ENCODE measurements around the gene KAZN.

KAZN gene

DNA sequence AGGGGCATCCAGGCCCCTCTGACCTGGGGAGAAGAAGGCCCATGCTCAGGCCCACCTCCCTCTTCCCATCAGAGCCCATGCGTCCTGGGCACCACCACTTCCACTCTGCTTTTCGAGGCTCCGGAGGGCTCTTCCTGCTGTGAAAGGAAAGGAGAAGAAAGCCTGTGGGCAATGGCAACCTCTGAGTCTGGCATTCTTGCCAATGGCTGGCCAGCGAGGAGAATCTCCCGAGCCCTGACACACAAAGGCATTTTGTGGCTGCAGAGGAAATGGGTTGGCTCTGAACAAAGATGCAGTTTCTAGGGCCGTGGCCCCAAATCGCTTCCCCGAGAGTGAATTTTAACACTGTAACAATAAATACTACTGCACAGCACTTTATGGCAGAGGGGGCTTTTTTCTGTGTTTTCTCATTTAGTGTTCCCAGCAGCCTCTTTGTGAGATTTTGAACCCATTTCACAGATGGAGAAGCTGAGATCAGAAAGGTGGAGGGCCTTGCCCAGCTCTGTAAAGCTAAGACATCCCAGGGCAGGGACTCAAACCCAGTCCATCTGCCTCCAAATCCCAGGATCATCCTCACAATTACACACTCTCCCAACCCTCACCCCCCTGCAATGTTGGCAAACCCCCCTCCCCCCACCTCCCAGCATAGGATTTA lies 519.3 kb downstream of the KAZN start:
- TF ChIP-seq, protein P1, sequence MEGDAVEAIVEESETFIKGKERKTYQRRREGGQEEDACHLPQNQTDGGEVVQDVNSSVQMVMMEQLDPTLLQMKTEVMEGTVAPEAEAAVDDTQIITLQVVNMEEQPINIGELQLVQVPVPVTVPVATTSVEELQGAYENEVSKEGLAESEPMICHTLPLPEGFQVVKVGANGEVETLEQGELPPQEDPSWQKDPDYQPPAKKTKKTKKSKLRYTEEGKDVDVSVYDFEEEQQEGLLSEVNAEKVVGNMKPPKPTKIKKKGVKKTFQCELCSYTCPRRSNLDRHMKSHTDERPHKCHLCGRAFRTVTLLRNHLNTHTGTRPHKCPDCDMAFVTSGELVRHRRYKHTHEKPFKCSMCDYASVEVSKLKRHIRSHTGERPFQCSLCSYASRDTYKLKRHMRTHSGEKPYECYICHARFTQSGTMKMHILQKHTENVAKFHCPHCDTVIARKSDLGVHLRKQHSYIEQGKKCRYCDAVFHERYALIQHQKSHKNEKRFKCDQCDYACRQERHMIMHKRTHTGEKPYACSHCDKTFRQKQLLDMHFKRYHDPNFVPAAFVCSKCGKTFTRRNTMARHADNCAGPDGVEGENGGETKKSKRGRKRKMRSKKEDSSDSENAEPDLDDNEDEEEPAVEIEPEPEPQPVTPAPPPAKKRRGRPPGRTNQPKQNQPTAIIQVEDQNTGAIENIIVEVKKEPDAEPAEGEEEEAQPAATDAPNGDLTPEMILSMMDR (IDR thresholded peaks at IDR 0.05; ENCODE audit: borderline replicate concordance, insufficient read depth, low read depth, low read length) = no peak

GRCh38 chr1:15118579-15118978 lies 520.1 kb downstream of the KAZN start:
- TF ChIP-seq, protein P1 (IDR thresholded peaks at IDR 0.05; ENCODE audit: borderline replicate concordance, insufficient read depth, low read depth, low read length) = no peak

More for the DNA sequence above, 519.3 kb downstream of the KAZN start:
- no peak overlapping the region for H3K4me3 ChIP-seq (ENCODE audit: low read depth, low read length)

DNA sequence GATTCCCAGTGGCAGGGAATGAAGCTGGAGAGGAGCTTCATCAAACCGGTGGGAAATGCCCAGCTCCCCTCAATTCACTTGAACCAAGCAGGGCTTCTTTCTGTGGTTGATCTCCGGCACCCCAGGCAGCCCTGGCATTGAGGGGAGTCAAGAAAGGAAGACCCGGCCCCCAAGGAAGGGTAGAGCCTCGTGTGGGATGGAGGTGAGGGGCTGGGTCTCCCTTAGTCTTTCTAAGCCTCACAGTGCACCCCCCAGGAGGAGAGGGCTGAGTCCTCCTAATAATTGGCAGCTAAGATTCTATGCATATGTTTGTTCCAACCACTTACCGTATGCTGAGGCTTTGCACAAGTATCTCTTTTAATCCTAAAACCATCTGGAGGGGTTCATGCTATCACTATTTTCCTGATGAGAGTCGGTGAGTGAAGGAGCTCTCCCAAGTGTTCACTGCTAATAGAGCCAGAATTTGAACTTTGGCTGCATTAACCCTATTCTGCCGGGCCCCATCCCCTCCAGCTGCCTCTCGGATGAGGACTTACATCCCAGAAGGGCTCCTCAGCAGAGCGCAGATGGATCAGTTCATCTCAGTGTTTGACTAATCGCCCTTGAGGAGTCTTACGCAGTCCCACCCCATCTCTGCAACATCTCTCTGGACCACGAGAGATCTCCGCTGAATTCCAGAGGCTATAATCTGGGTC lies 521.9 kb downstream of the KAZN start:
- H3K4me3 ChIP-seq (ENCODE audit: low read depth, low read length) = no peak overlapping the region
- TF ChIP-seq, protein P1 (IDR thresholded peaks at IDR 0.05; ENCODE audit: borderline replicate concordance, insufficient read depth, low read depth, low read length) = no peak

More at GRCh38 chr1:15118579-15118978, 520.1 kb downstream of the KAZN start:
- no peak overlapping the region for H3K4me3 ChIP-seq (ENCODE audit: low read depth, low read length)

DNA sequence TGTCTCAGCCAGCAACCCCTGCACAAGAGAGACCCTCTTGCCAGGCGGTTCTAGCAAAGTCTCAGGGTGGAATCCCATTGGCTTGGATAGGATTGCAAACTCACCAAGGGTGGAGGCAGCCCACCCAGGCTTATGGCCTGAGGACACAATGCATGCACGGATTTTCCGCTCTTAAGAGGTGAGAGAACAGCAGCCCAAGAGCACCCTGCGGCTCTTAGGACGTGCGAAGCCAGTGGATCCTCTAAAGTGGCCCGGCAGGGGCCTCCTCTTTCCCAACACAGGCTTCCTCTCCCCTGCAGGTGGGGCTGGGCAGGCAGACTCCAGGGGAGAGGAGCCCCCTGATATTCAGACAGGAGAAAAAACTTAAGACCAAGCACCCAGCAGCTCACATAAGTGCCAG lies 523.8 kb downstream of the KAZN start:
- TF ChIP-seq, protein P1 (IDR thresholded peaks at IDR 0.05; ENCODE audit: borderline replicate concordance, insufficient read depth, low read depth, low read length) = no peak

DNA sequence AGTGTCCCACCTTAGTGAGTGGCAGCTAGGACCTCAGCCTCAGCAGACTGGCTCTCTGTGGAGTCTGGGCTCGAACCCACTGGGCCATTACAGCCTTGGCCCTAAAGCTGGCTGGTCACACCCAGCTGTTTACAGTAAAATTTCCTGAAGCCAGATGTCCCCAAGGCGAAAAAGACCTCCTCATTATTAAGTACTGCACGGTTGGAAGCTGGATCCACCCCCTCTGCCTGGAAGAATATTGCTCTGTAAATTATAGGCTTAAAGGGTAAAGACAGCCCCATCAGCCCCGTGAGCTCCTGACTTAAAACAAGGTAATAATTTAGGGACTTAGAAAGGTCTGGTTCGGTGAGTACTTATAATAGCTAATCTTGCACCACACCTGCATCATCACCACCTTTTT lies 524.8 kb downstream of the KAZN start:
- H3K4me3 ChIP-seq (ENCODE audit: low read depth, low read length) = no peak overlapping the region
- TF ChIP-seq, protein P1 (IDR thresholded peaks at IDR 0.05; ENCODE audit: borderline replicate concordance, insufficient read depth, low read depth, low read length) = no peak

More for the DNA sequence above, 523.8 kb downstream of the KAZN start:
- H3K4me3 ChIP-seq (ENCODE audit: low read depth, low read length) = no peak overlapping the region

DNA sequence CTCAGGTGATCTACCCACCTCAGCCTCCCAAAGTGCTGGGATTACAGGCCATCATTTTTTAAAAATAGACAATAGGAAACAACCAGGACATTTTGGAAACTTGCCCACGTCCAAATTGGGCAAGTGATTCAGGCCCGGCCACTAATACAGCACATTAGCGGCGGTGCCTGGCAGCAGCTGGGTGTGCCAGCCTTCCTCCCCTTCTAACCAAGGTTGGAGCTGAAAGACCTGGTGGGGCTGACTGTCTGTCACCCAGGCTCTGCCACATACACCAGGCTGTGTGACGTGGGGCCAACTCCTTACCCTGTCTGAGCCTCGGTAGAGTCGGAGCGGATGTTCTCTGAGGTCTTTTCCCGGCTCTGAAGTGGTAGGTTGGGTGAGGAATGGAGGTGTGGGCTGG lies 525.4 kb downstream of the KAZN start:
- TF ChIP-seq, protein P1 (IDR thresholded peaks at IDR 0.05; ENCODE audit: borderline replicate concordance, insufficient read depth, low read depth, low read length) = no peak

More for the DNA sequence above, 525.4 kb downstream of the KAZN start:
- H3K4me3 ChIP-seq (ENCODE audit: low read depth, low read length) = no peak overlapping the region
